NCI-H146 treated with DMSO at 0.1 percent for 48 hours (cell line): Measurements from ENCODE around the gene VIPR2.

ENCODE experiments used
- DNase-seq: peaks from one replicate; lab custom pipeline; 2025; ENCODE audit not compliant: unreplicated experiment; lab: John Stamatoyannopoulos, UW

Gene VIPR2

GRCh38 chr7:159158125-159158887 is 13.6 kb upstream of the VIPR2 start:
- no peak for DNase-seq

DNA sequence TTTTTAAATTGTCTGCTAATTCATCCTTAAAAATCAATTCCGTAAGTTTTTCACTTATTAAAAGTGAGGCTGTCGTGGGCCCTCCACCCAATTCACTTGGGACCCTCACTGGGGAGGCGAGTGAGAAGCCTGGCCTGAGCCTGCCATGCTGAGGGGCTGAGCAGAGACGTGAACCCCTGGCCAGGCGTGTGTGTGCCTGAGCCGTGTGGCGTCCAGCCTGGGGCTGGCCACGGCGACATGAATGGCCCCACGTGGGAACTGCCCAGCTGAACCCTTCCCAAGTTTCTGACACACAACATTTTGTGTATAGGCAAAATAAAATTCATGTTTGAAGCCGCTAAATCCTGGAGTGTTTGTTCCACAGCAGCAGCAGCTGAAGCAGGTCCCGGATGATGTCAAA is 13.0 kb upstream of the VIPR2 start:
- no peak for DNase-seq

- DNase-seq, result no peak
These were observed 12.0 kb upstream of the VIPR2 start for GRCh38 chr7:159156436-159157245.

GRCh38 chr7:159155410-159155809 is 10.7 kb upstream of the VIPR2 start:
- no peak for DNase-seq

- DNase-seq, result no peak
These were observed 9.6 kb upstream of the VIPR2 start for GRCh38 chr7:159154243-159154642.

GRCh38 chr7:159153511-159153910 is 8.8 kb upstream of the VIPR2 start:
- DNase-seq, result no peak

- no peak for DNase-seq
These were observed 8.1 kb upstream of the VIPR2 start for GRCh38 chr7:159152816-159153215.

DNA sequence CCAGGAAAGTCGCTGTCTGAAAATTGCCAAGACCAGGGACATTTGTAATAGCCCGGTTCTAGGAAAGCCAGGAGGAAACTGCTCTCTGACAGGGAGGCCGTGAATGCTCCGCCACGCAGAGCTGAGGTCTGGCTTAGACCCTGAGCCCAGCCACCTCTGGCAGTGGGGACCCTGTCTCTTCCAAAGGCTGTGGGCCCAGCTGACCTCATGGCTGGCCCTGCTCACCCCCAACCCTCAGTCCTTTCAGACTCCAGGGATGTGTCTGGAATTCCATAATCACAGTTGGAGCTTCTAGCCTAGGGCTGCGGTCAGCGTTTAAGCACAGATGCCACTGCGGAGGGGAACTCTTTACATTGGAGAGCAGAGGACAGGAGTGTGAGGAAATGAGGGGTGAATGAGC is 6.6 kb upstream of the VIPR2 start:
- DNase-seq, result no peak

DNA sequence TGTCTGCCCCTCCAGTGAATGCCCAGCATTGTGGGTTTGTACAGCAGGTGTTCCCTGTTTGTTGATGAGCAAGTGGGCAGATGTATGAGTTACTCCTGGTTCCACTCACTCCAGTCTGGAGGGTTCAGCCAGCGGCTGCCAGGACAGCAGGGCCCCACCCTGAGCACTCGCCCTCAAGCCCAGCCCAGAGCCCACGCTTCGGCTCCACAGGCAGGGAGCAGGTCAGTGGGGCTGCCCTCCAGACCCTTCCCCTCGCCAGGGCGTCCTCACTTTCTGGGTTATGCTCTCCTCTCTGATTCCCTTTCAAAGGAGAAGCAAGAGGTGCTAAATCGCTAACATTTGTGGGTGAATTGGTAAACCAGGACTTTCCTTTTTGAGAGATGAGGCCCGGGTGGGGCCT is 4.8 kb upstream of the VIPR2 start:
- DNase-seq, result no peak

GRCh38 chr7:159148430-159149395 is 4.0 kb upstream of the VIPR2 start:
- DNase-seq, result no peak

GRCh38 chr7:159147687-159148086 is 3.0 kb upstream of the VIPR2 start:
- no peak for DNase-seq

DNA sequence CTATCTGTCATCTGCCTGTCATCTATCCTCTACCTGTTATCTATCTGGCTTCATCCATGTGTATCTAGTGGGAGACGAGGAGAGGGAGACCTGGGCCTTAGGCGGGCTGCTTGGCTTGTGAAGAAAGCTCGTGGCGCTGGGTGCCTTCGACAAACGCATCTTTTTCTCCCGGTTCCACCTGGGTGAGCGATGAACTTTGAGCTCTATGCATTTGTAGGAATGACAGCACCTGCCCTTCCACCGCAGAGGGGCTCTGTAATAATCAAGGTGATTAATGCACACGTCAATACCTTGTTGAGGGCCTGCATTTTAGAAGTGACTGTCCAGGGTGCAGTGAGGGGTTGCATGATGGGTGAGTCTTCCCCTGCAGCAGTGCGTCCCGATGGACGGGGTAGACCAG is 2.6 kb upstream of the VIPR2 start:
- DNase-seq, result no peak

- no peak for DNase-seq
These were observed 1.6 kb upstream of the VIPR2 start for GRCh38 chr7:159146084-159146858.

GRCh38 chr7:159145490-159145855 is 806 bp upstream of the VIPR2 start:
- no peak for DNase-seq

DNA sequence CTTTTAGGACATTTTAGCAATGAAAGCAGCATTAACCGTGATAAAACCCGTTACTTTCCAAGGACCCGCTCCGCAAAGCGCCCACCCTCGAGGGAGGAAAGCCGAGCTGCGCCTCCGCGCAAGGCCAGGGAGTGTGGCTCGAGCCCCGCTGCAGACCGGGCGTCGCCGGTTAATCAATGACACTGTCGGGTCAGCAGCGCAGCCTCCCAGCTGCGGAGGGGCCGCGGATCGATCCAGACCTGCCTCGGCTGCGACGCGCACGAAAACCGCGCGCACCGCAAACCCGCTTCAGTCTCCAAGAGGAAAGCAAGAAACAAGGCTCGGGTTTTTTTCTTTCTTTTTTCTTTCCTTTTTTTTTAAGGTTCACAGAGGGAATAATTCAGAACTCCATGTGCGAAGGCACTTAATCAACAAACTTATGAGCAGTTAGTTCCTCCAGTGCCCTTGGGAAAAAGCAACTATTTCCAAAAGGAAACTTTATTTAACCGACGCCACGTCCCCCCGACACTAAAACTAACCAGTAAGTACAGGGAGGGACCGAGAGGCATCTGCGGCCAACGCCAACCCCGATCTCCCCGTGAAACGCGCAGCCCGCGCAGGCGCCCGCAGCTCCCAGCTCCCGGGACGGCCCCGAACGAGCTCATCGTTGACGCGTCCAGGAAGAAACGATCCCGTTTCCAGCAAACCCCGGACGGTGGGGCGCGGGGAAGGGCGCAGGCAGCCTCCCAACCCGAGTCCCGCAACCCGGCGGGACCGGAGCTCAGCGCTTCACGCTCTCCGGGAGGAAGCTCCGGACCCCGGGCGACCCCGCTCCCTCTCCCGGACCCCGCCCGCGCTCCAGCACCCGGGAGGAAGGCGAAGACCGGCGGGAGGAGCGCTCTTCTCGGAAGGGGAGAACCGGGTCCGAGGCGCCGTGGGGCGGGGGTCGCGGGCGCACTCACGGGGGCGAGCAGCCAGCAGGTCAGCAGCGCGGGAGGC is 598 bp downstream of the VIPR2 start:
- DNase-seq, result no peak

DNA sequence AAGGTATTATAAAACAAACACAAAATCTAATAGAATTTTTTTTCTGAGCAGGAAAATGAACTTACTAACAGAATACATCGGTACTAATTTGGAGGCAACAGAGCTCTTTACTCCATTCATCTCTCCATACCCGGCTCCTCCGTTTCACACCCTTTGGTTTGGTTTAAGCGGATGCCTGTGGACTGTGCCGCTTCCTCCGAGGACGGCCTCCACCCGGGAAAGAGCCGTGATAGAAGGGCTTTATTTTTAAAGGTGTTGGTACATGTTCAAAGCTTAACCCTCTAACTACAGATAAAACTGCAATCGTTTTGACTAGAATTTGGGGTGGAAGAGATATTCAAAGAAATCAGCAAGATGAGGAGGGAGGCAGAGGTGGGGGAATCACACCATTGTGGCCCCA is 1.9 kb downstream of the VIPR2 start:
- no peak for DNase-seq

DNA sequence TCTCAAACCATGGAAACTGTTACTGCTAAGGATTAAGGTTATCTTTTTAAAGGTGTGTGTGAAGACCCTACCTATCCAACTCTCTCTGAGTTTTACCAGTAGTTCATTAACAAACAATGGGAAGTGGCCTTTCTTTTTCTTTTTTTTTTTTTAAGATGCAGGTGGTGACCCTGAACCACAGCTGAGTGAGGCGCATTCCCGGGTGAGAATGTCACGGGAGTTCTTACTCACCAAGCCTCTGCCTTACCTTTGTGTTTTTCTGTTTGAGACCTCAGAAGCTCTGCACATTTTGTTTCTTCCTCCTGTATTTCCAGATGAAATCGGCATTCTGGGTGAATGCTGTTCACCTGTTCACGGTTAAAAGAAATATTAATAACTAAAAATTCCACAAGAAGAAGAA is 2.5 kb downstream of the VIPR2 start:
- DNase-seq, result no peak

GRCh38 chr7:159141660-159142059 is 3.0 kb downstream of the VIPR2 start:
- DNase-seq, result no peak

- DNase-seq, result no peak
These were observed 3.5 kb downstream of the VIPR2 start for GRCh38 chr7:159141167-159141566.
